GM12872 (cell line): ENCODE data around the gene GULP1.

Experiments
- CTCF ChIP-seq: IDR thresholded peaks from 3 replicates; pipeline ENCODE4 v1.5.1; 2011; ENCODE audit warnings: low read depth, mild to moderate bottlenecking, low read length, moderate library complexity; ENCODE audit not compliant: insufficient read depth

GULP1 gene

DNA sequence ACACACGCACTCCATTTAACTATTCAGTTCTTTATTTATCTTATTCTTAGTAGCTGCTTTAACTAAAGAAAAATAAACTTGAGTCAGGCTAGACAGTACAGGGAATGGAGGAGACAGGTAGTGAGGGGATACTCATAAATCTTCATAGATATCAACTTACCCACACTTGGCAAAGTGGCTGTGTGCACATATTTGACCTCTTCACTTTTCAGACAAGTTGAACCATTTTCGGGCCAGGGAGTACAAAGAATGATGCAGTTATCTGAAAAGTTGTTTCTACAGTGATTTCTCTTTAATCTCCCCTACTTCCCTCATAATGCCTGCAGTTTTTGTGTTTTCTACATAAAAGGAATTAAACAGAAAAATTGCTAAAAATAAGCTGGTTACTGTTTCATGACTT lies 307.5 kb downstream of the GULP1 start:
- no peak for TF ChIP-seq CTCF

GRCh38 chr2:188600536-188601210 lies 309.0 kb downstream of the GULP1 start:
- TF ChIP-seq CTCF: no peak

- TF ChIP-seq CTCF: no peak
Measured at GRCh38 chr2:188601391-188601790, 309.7 kb downstream of the GULP1 start.

GRCh38 chr2:188601927-188602326 lies 310.3 kb downstream of the GULP1 start:
- no peak for TF ChIP-seq CTCF

DNA sequence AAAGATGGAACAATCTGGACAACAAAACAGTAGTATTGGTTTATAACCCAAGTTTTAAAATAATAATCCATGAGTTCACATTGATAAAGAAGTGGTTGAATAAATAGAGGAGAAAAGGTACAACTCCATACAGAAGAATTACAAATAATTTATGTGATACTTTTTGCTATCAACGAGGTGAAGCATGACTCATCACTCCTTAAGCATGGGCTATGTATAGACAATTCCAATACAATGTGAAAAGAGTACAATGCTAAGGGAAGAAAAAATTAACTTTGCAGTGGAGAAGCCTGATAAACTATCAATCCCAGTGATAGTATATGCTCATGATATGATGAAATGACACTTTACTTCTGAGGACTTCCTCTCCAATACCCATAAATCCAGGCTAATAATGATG lies 312.9 kb downstream of the GULP1 start:
- TF ChIP-seq CTCF: no peak

DNA sequence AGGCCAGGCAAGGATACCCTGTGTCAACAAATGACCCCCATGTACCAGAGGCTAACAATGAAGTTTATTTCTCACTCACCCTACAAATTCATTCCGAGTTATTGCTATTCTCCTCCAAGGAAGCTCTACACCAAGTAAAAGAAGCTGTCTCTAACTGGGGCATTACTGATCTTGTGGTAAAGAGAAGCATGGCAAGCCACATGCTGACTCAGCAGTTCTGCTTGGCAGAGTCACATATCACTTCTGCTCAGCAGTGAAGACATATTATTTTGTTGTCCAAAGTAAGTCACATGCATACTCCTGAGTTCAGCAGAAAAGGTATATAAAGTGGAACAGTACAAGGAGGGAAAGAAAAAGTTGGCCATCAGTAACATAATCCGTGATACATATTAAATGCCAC lies 315.8 kb downstream of the GULP1 start:
- no peak for TF ChIP-seq CTCF

DNA sequence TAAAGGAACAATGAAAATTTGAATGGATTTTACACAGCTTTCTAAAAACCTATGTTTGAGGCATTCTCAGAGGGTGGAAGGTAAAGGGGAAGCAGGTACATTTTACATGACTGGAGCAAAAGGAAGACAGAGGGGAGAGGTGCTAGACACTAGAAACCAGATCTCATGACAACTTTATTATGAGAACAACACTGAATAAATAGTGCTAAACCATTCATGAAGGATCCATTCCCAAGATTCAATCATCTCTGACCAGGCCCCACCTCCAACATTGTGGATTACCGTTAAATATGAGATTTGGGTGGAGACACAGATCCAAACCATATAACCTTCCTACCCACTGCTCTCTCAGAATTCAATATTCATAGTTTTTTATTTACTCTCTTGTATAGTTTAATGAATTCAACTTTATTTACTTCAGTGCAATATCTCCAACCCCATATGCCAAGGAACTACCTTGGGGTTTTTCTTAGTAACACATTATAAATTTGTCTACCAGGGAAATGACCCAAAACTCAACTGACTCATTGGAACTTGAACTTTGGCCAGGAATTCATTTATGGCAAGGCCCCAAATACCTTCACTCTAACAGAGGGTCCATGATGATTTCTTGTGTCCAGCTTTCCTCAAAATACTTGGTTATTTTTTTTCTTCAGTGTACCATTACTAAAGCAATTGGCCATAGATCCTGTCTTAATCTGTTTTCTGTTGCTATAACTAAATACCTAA lies 317.8 kb downstream of the GULP1 start:
- TF ChIP-seq CTCF: no peak
